Heart left ventricle (tissue), 16 donors: ENCODE measurements around the gene LPIN1. TPM values are rescaled to one million over a fixed set of nuclear protein-coding genes. Genes with fewer than 3 reads are reported as not detected.
A peak's percentile ranks its signal among the peaks of the same experiment; 100 is the strongest.

ENCODE experiments used
- ATAC-seq, 4 donors: fragments of 200-7000 bp; cut with Tn5 transposase; one replicate each; pipeline ENCODE4 v1.9.1; 2020 to 2022; ENCODE audit warnings: moderate library complexity in 4 of 4, mild to moderate bottlenecking in 3 of 4, moderate number of reproducible peaks in 1 of 4
- DNase-seq, 5 donors: peaks; one replicate each; pipeline ENCODE4 v3.0.0-alpha.2; 2020
- H3K27ac ChIP-seq, 12 donors: fragments of 200-600 bp; sonication (generic) in 4 of 12; one replicate each; pipeline versions ENCODE4 v1.5.0 to v1.8.0; 2016 to 2022; ENCODE audit warnings: mild to moderate bottlenecking in 2 of 12
- H3K27me3 ChIP-seq, 9 donors: fragments of 200-600 bp; sonication (generic) in 2 of 9; one replicate each; pipeline versions ENCODE4 v1.5.1 to v1.8.0; 2016 to 2022; ENCODE audit warnings: mild to moderate bottlenecking in 3 of 9
- H3K36me3 ChIP-seq, 9 donors: fragments of 200-600 bp; sonication (generic) in 2 of 9; one replicate each; pipeline versions ENCODE4 v1.5.0 to v1.8.0; 2018 to 2022; ENCODE audit warnings: mild to moderate bottlenecking in 2 of 9
- H3K4me1 ChIP-seq, 12 donors: fragments of 200-600 bp; sonication (generic) in 4 of 12; one replicate each; pipeline versions ENCODE4 v1.5.0 to v1.8.0; 2016 to 2022; ENCODE audit warnings: mild to moderate bottlenecking in 3 of 12
- H3K4me3 ChIP-seq, 12 donors: fragments of 200-600 bp; sonication (generic) in 4 of 12; one replicate each; pipeline versions ENCODE4 v1.5.0 to v1.8.0; 2017 to 2022; ENCODE audit warnings: mild to moderate bottlenecking in 9 of 12, moderate library complexity in 4 of 12
- H3K9me3 ChIP-seq, 12 donors: fragments of 200-600 bp; sonication (generic) in 4 of 12; one replicate each; pipeline versions ENCODE4 v1.5.0 to v1.8.0; 2016 to 2022; ENCODE audit warnings: mild to moderate bottlenecking in 1 of 12
- POLR2A ChIP-seq, 2 donors: fragments of 450-650 bp; IDR thresholded peaks; one replicate each; pipeline ENCODE4 v1.6.1; 2017; ENCODE audit warnings: antibody characterized with exemption in 2 of 2, mild to moderate bottlenecking in 2 of 2, moderate library complexity in 2 of 2
- WGBS, 4 donors: extraction: QIAGEN DNeasy Blood & Tissue Kit in 2 of 4; methylation state at CpG; one replicate each; pipeline versions ENCODE4 v1.1.5 to v1.1.7; 2013 to 2018; 5-methylcytosine and 5-hydroxymethylcytosine counted together
- intact Hi-C, 10 donors: fragments of 100-400 bp; cut with DNase I; formaldehyde crosslinking; loops; one replicate each; pipeline versions ENCODE4 v1.11.1 to v1.14.2; 2022
- polyA plus RNA-seq, 2 donors: library from polyadenylated mRNA; stranded (reverse); fragments of 200-250 nt; gene quantifications; one replicate each; pipeline ENCODE4 v1.2.3, GENCODE V29; 2013
- total RNA-seq, 9 donors: library from RNA; depleted of rRNA in 2 of 9; stranded (reverse); fragments of >200 nt in 2 of 9; fragmentation: NEBNext Ultra II Directional in 3 of 9; extraction: Animal tissue kit (Norgen Biotek cat#: 25700) in 3 of 9; gene quantifications; one replicate each; pipeline versions ENCODE4 v1.1.0 to v1.2.4, GENCODE V29; 2016 to 2023
- TF ChIP-seq, protein P1 (sequence below), 12 donors: fragments of 200-600 bp; sonication (generic) in 4 of 12; IDR thresholded peaks; one replicate each; pipeline versions ENCODE4 v1.5.0 to v1.8.0; 2018 to 2022; ENCODE audit warnings: antibody characterized with exemption in 12 of 12, mild to moderate bottlenecking in 5 of 12
- donor health status: ischemic (EF 13 %, LVEDD 7.1; RV severe dilation, severe dysfunction).
- donor health status: healthy with polysubstance abuse.
- donor health status: DM: no; HTN: yes; CAD: no.
- donor health status: DM: no; HTN: no; CAD: no.
- donor health status: ischemic (EF 25% LVEDD 6.9; RV normal size, moderate dysfunction).
- donor health status: ischemic (EF 25% LVEDD 5.7; RV mildly dilated, moderate dysfunction).
- donor health status: healthy.
- donor health status: DM: yes; HTN: yes; CAD: no.
- donor health status: ischemic (EF 35%, LVEDD 5.7; RV mildly dilated, moderate dysfunction).
- donor health status: nonischemic (EF 11% LVEDD 7.7; RV severe dilation, severe dysfunction).
- donor health status: DM: yes; HTN: yes; CAD: no.
- donor health status: PGD.
- donor health status: ischemic (EF 29% LVEDD 5.4; RV normal size, mild dysfunction).
- donor health status: nonischemic (EF 23%, LVEDD 6.1; RV moderate dilation, normal function).

Gene LPIN1
- total and polyA plus RNA-seq, 11 donors = 15.0 to 57.1 (median 43.8) TPM

DNA sequence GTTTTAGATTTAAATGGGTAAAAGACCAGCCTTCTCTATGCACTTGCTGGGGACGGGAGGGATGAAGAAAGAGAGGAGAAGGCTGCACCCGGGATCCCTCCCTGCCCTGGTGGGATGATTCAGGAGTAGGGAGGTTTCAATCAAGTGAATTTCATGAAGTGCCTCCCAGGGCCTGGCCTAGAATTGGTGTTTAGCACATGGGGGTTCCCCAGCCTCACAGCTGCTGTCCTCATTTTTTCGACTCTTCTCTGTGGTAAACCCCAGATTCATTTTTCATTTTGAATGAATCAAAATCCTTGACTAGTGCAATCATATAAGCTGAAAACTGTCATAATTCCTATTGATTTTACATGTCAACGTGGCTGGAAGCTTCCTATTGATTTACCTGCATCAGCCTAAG lies 81.1 kb downstream of the LPIN1 start:
- no peak for DNase-seq
- no peak for ATAC-seq
- no peak for TF ChIP-seq POLR2A (IDR thresholded peaks at IDR 0.05)
- TF ChIP-seq, protein P1, sequence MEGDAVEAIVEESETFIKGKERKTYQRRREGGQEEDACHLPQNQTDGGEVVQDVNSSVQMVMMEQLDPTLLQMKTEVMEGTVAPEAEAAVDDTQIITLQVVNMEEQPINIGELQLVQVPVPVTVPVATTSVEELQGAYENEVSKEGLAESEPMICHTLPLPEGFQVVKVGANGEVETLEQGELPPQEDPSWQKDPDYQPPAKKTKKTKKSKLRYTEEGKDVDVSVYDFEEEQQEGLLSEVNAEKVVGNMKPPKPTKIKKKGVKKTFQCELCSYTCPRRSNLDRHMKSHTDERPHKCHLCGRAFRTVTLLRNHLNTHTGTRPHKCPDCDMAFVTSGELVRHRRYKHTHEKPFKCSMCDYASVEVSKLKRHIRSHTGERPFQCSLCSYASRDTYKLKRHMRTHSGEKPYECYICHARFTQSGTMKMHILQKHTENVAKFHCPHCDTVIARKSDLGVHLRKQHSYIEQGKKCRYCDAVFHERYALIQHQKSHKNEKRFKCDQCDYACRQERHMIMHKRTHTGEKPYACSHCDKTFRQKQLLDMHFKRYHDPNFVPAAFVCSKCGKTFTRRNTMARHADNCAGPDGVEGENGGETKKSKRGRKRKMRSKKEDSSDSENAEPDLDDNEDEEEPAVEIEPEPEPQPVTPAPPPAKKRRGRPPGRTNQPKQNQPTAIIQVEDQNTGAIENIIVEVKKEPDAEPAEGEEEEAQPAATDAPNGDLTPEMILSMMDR (IDR thresholded peaks at IDR 0.05) = no peak
- Histone ChIP-seq H3K9me3 (no peaks in the 10 kb centered on the region), H3K4me3 (no peak overlapping the region), H3K36me3 (peaks cover 0 to 46% (median 35%) of the 10 kb centered on the region in 9 donors), H3K27ac (no peak overlapping the region), H3K4me1 (peaks cover 4 to 46% (median 27%) of the 10 kb centered on the region in 12 donors), H3K27me3 (no peaks in the 10 kb centered on the region)
- WGBS, 4 donors = 87 to 94% (median 89%) methylated on average over 4 of the region's 4 CpGs
- intact Hi-C loops = loop anchor here in 7 of 10 donors (5.0 to 10.0 kb wide), 6 partner anchors 890 to 1180 kb away; partner anchors contain the start of gene TRIB2 (in 2 of the 7)

DNA sequence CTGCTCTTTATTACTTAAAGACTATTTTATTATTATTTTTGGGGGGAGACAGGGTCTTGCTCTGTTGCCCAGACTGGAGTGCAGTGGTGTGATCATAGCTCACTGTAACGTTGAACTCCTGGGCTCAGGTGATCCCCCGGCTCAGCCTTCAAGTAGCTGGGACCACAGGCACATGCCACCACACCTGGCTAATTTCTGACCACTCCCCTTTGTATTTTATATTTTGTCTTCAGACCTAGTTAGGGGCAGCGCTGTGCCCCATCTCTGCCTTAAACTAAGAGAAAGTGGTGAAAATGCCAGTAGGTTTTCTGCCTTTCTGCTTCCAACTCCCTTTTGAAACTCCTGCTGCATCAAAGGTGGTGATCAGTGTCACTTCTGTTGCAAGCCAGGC lies 82.5 kb downstream of the LPIN1 start:
- no peak for DNase-seq
- H3K27ac ChIP-seq = peak overlapping the region in 8 of 12 donors; percentile 55 to 82 (median 74)
- peaks cover 4 to 42% (median 27%) of the 10 kb centered on the region in 12 donors for H3K4me1 ChIP-seq
- 94 to 97% (median 96%) methylated on average over 3 of the region's 3 CpGs for WGBS, 4 donors
- no peak for ATAC-seq
- H3K4me3 ChIP-seq = no peak overlapping the region
- no peaks in the 10 kb centered on the region for H3K9me3 ChIP-seq
- H3K27me3 ChIP-seq = no peaks in the 10 kb centered on the region
- intact Hi-C loops = loop anchor here (1.0 to 10.0 kb wide), 9 partner anchors 886 to 1178 kb away; partner anchors contain the start of gene TRIB2 (in 2 of the 10)
- peaks cover 0 to 33% (median 26%) of the 10 kb centered on the region in 9 donors for H3K36me3 ChIP-seq
- TF ChIP-seq, protein P1 (IDR thresholded peaks at IDR 0.05) = no peak
- no peak for TF ChIP-seq POLR2A (IDR thresholded peaks at IDR 0.05)

GRCh38 chr2:11829324-11829946 lies 83.0 kb downstream of the LPIN1 start:
- H3K4me3 ChIP-seq = peak overlapping the region in 9 of 12 donors; percentile 10 to 42 (median 27)
- ATAC-seq = peak; percentile 18 to 50 (median 38)
- peaks cover 4 to 39% (median 26%) of the 10 kb centered on the region in 12 donors for H3K4me1 ChIP-seq
- DNase-seq = peak; percentile 63 to 86 (median 72)
- peak overlapping the region in 11 of 12 donors; percentile 55 to 82 (median 71) for H3K27ac ChIP-seq
- H3K9me3 ChIP-seq = peaks cover 0 to 4% (median under 1%) of the 10 kb centered on the region in 12 donors
- 13 to 29% (median 19%) methylated on average over 9 to 11 of the region's 11 CpGs for WGBS, 4 donors
- intact Hi-C loops = loop anchor here (1.0 to 10.0 kb wide), 9 partner anchors 885 to 1178 kb away; partner anchors contain the start of gene TRIB2 (in 2 of the 10)
- TF ChIP-seq, protein P1 (IDR thresholded peaks at IDR 0.05) = peak; percentile 39 to 71 (median 54)
- no peak for TF ChIP-seq POLR2A (IDR thresholded peaks at IDR 0.05)
- H3K36me3 ChIP-seq = peaks cover 0 to 32% (median 21%) of the 10 kb centered on the region in 9 donors
- no peaks in the 10 kb centered on the region for H3K27me3 ChIP-seq
